GM10266 (cell line): Measurements from ENCODE around the gene AFG3L2.
A peak's percentile ranks its signal among the peaks of the same experiment; 100 is the strongest.

ENCODE experiments used
- DNase-seq: peaks from one replicate; pipeline ENCODE4 v3.0.0; 2012; ENCODE audit errors: extremely low spot score
- TF ChIP-seq, protein P1 (sequence below): IDR thresholded peaks from 2 replicates; pipeline ENCODE4 v1.5.1; 2012; ENCODE audit warnings: mild to moderate bottlenecking, low read depth; ENCODE audit not compliant: control insufficient read depth, insufficient read depth; ENCODE audit errors: missing control alignments

Gene AFG3L2

DNA sequence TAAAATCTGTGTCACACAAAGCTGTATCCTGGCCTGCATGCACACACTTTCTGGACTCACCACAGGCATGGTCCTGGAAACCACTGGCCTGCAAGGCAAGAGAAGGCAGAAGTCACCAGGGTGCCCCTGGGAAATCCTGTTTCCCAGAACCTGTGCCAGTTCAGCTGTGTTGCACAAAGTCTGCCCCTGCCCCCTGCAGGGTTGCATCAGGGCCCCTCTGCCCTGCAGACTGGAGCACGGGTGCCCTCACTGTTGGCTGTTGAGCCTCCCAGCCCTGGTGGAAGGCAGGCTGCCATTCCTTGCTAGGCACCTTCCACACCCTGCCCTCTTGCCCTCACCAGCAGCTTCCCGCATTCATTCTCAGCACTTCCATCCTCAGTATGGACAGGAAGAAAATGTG is 86.9 kb downstream of the AFG3L2 start:
- TF ChIP-seq, protein P1, sequence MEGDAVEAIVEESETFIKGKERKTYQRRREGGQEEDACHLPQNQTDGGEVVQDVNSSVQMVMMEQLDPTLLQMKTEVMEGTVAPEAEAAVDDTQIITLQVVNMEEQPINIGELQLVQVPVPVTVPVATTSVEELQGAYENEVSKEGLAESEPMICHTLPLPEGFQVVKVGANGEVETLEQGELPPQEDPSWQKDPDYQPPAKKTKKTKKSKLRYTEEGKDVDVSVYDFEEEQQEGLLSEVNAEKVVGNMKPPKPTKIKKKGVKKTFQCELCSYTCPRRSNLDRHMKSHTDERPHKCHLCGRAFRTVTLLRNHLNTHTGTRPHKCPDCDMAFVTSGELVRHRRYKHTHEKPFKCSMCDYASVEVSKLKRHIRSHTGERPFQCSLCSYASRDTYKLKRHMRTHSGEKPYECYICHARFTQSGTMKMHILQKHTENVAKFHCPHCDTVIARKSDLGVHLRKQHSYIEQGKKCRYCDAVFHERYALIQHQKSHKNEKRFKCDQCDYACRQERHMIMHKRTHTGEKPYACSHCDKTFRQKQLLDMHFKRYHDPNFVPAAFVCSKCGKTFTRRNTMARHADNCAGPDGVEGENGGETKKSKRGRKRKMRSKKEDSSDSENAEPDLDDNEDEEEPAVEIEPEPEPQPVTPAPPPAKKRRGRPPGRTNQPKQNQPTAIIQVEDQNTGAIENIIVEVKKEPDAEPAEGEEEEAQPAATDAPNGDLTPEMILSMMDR: no peak
- no peak for DNase-seq

DNA sequence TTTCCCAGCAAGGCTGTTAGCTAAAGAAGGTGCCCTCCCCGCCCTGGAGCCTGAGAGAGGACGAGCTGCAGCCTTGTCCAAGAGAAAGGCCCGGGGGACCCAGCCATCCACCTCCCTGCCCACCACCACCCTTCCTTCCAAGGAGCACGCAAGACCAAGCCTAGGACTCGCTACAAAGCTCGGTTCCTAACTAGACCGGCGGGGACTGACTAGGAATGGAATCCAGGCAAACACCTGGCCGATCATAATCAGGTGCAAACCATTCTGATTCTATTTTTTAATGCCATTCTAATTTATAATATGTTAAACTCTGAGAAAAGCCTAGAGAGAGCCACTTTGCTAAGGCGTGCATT is 88.6 kb downstream of the AFG3L2 start:
- no peak for DNase-seq
- TF ChIP-seq, protein P1: no peak

DNA sequence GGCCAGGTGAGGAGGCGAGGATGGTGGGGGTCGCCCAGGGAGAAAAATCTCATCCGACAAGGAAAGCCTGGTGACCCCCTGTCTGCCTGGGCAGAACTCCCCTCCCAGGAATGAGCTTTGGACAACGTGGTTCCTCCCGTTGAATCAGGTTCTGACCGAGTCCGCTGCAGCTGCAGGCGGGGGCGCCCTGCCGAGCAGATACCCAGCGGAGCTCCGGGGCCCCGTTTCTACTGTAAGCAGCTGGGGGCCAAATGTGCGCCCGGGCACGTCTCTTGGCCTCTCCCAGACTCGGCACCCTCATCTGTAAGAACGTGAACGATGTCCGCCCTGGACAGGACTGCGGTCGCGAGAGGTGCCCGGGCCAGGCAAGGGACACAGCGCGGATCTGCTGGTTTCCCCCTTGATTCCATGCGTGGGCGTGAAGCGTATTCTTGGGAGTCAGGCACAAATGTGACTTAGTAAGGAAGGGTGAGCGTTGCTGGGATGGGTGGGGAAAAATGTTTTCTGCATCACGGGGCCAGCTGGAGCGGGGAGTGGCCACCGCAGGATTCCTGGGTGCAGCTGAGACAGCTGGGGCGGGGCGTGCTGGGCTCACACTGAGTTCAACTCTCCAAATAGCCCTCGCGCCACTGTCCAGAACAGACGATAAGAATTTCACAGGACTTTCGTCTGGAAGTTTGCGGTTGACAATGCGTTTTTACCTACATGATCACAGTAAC is 89.2 kb downstream of the AFG3L2 start:
- DNase-seq: no peak
- TF ChIP-seq, protein P1: no peak

DNA sequence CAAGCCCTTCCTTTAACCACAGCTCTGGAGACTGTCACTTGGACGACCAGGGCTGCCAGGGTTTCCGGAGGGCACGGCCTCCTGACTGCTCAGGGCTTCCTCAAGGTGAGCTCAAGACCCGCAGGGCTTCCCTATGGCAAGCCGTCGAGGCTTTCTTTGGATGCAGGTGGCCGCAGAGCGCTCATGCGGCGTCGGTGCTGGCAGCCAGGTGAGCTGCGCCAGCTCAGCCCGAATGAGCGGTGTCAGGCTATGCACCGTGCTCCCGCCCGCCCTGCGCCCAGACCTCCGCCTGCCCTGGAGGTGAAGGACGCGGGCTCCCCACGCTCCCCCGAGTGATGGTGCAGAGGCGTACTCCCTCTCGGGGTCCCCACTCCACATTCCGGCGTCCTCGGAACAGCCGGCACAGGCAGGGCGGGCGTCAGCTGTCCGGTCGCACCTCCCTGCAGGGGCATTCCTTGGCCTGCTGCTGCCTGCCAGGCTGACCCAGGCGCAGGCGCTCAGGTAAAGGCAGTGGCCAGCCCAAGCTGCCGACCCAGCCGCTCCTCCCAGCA is 89.8 kb downstream of the AFG3L2 start:
- TF ChIP-seq, protein P1: no peak
- no peak for DNase-seq

DNA sequence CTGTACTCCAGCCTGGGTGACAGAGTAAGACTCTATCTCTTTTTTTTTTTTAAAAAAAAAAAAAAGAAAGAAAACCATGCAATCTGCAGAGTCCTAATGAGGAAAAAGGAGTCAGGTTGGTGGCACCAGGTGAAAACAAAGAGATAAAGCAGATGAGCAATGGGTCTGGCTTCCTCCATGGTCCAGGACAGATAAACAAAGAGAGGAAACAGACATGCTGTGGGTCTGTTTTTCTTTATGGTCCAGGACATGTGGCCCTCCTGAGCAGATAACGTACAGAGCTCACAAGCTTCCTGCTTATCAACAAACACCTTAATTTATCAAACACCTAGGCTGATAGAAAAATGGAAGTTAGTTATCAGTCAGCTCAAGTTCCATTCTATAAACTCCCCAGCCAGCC is 93.4 kb downstream of the AFG3L2 start:
- TF ChIP-seq, protein P1: no peak
- DNase-seq: no peak

DNA sequence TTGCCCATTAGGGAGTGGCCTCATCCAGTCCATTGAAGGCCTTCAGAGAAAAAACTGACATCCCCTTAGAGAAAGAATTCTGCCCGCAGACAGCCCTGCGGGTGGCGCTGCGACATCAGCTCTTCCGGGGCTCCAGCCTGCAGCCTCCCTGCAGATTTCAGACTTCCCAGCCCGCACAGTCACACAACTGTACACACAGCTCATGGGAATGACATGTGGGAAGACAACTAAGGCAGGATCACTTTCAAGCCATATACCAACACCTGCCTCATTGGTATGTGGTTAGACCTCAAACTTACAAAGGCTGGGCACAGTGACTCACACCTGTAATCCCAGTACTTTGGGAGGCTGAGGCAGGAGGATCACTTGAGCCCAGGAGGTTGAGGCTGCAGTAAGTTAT is 93.8 kb downstream of the AFG3L2 start:
- TF ChIP-seq, protein P1: peak; percentile 6
- no peak for DNase-seq

DNA sequence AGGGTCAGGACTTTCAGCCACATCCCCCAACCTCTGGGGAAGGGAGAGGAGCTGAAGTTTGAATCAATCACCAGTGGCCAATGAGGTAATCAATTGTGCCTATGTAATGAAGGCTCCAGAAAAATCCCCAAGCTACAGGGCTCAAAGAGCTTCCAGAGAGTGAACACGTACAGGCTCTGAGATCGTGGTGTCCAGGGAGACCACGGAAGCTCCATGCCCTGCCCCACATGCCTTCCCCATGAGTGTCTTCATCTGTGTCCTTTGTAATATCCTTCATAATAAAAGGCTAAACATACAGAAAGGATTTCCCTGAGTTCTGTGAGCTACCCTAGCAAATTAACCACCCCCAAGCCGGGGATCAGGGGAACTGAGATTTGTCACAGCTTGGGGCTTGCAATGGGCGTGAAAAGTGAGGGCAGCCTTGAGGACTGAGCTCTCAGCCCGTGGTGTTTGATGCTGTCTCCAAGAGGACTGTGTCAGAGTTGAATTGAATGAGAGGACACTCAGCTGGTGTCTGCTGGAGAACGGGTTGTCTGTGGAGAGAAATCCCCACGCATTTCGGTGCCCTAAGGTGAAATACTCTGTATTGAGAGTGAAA is 94.5 kb downstream of the AFG3L2 start:
- DNase-seq: no peak
- TF ChIP-seq, protein P1: no peak
